HL-60 (cell line): ENCODE data around the gene RPUSD1.

ENCODE experiments used
- DNase-seq, 2 experiments: peaks; one replicate each; pipeline ENCODE4 v3.0.0-alpha.2; 2010 to 2020; ENCODE audit warnings: low read depth in 1 of 2, low spot score in 1 of 2
- H3K27ac ChIP-seq: fragments of 250-450 bp; sonication (Bioruptor Pico); replicated peaks from 2 replicates; pipeline ENCODE4 v1.5.1; 2020; ENCODE audit warnings: mild to moderate bottlenecking, moderate library complexity
- H3K27me3 ChIP-seq: fragments of 250-450 bp; sonication (Bioruptor Pico); 2 replicates; pipeline ENCODE4 v1.5.1; 2021; ENCODE audit warnings: mild to moderate bottlenecking, moderate library complexity; ENCODE audit not compliant: insufficient read depth, poor library complexity, severe bottlenecking
- H3K4me3 ChIP-seq: replicated peaks from 2 replicates; pipeline ENCODE4 v1.5.1; 2011; ENCODE audit warnings: mild to moderate bottlenecking, control low read depth, low read length; ENCODE audit not compliant: insufficient read depth
- CTCF ChIP-seq: IDR thresholded peaks from one replicate; pipeline ENCODE4 v1.5.1; 2011; ENCODE audit warnings: low read length, control low read depth, inconsistent platforms; ENCODE audit not compliant: insufficient read depth
- GABPA ChIP-seq: IDR thresholded peaks from 2 replicates; pipeline ENCODE4 v1.6.1; 2012; ENCODE audit warnings: low read depth
- POLR2AphosphoS5 ChIP-seq: IDR thresholded peaks from 2 replicates; pipeline ENCODE4 v1.6.1; 2012; ENCODE audit warnings: low read depth
- REST ChIP-seq: IDR thresholded peaks from 2 replicates; pipeline ENCODE4 v1.6.1; 2012; ENCODE audit warnings: low read depth; ENCODE audit not compliant: insufficient replicate concordance
- SPI1 ChIP-seq: IDR thresholded peaks from 2 replicates; pipeline ENCODE4 v1.6.1; 2012; ENCODE audit warnings: low read depth, mild to moderate bottlenecking, borderline replicate concordance

RPUSD1 gene

GRCh38 chr16:760545-761343, 27.4 kb downstream of the RPUSD1 start, which contains the start of gene MSLN:
TSS of gene MSLN (plus strand) at chr16:760734. CDS start at chr16:762681, 1,947 bp downstream.
- Histone ChIP-seq H3K27ac (no peak within 1 kb of the TSS), H3K27me3 (no peaks in the 10 kb centered on the region), H3K4me3 (no peak within 1 kb of the TSS)
- TF ChIP-seq CTCF, result no peak
- no peak for TF ChIP-seq REST
- no peak for TF ChIP-seq GABPA
- no peak for TF ChIP-seq POLR2AphosphoS5
- TF ChIP-seq SPI1, result no peak
- DNase-seq, result no peak

GRCh38 chr16:760065-760464, 28.1 kb downstream of the RPUSD1 start:
- DNase-seq, result no peak
- TF ChIP-seq GABPA (no peak), POLR2AphosphoS5 (no peak)
- Histone ChIP-seq H3K27me3 (no peaks in the 10 kb centered on the region), H3K27ac (no peak overlapping the region), H3K4me3 (no peak overlapping the region)

- no peak for DNase-seq
- no peak overlapping the region for H3K27ac ChIP-seq
- no peak overlapping the region for H3K4me3 ChIP-seq
- H3K27me3 ChIP-seq, result no peaks in the 10 kb centered on the region
- TF ChIP-seq POLR2AphosphoS5 (no peak), REST (no peak), SPI1 (no peak), GABPA (no peak), CTCF (no peak)
These were observed 28.9 kb downstream of the RPUSD1 start for GRCh38 chr16:759110-759910.

- no peak overlapping the region for H3K4me3 ChIP-seq
- no peak for TF ChIP-seq REST
- no peak for TF ChIP-seq CTCF
- TF ChIP-seq POLR2AphosphoS5, result no peak
- TF ChIP-seq SPI1, result no peak
- TF ChIP-seq GABPA, result no peak
- no peak for DNase-seq
- no peak overlapping the region for H3K27ac ChIP-seq
- H3K27me3 ChIP-seq, result no peaks in the 10 kb centered on the region
These were observed 31.8 kb downstream of the RPUSD1 start for GRCh38 chr16:756428-756827.
